Hepatic stellate cell (primary cell): ENCODE results near the gene DNAJC21.

Experiments
- DNase-seq: peaks from one replicate; pipeline ENCODE4 v3.0.0; 2011; ENCODE audit warnings: low spot score

Gene DNAJC21

DNA sequence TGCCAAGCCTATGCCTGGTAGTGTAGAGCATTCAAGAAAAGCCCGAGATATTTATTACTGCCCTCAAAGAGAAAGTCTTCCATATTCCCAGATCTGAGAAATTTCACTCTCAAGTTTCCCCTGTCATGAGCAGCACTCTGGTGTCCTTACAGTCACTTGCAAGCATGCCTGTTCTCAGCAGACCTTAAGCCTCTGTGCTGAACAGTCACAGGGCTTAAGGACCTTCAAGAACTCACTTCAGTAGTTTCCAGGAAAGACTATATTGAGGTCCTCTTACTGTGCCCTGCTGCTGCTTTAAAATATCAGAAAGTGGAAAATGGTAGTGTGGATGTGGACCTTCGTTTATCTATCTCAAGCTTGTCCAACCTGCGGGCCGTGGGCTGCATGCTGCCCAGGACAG, 53.5 kb downstream of the DNAJC21 start:
- no peak for DNase-seq

DNA sequence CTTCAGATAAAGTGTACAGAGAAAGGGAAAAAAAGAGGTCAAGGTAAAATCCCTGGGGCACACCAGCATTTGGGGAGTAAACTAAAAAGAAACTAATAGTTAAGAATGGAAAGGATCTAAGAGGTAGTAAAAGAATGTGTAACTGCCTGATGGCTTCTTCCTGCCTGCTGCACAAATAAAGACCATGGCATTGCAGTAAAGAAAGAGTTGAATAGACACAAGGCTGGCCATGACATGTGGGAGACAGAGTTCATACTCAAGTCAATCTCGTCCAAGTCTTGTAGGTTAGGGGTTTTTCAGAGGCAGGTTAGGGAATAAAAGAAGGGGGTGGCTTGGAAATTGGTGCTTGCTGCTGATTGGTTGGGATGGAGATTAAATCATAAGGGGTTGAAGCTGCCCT, 57.6 kb downstream of the DNAJC21 start:
- DNase-seq: no peak

DNA sequence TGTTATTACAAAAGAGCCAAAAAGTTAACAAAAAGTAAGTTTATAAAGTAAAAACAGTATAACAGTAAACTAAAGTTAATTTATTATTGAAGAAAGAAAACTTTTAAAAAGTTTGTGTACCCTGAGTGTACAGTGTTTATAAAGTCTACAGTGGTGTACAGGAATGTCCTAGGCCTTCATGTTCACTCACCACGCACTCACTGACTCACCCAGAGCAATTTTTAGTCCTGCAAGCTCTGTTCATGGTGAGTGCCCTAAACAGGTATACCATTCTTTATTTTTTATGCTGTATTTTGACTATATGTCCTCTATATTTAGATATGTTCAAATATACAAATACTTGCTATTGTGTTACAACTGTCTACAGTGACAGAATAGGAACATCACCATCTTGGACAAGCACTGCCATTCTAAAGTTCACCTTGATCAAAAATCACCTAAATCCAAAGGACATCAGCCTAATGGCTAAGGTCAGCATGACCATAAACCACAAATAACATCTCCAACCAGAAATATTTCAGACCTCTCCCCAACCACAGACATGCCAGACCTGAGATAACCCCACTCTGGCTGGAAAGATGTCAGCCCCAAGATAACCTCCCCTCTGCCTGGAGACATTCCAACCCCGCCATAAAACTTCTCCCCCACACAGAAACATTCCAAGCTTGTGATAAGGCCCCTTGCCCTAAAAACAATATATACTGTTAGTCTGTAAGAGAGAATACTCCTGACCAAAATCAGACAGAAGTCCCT, 62.3 kb downstream of the DNAJC21 start:
- no peak for DNase-seq

DNA sequence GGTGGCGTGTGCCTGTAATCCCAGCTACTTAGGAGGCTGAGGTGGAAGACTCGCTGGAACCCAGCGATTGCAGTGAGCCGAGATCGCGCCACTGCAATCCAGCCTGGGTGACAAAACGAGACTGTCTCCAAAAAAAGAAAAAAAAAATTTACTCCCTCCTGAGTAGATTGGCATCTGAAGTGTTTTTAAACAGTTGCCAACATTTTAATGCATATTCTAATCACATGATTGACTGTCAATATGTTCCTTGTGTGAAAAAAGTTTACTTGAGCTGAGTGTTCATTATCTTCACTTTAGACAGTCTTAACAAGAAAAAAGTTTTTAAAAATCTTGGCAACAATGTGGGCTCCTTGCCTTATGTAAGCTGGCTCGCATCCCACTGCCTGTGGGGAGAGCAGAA, 64.6 kb downstream of the DNAJC21 start:
- DNase-seq: no peak

DNA sequence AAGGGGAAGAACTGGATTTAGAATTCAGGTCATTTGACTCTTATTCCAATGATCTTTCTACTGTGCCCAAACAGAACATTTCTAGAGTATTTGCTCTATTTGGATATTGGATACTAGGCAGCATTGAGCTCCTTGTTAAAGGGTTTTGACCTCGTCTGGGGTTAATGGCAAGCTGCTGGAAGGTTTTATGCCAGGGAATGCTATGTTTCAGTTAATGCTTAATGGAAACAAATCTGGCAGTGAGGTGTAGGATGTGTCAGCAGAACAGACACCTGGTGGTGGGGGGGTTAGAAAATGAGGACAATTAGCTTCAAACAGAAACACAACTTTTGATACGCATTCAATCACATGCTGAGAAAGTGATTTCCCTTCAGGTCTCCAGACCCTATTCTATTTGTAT, 66.9 kb downstream of the DNAJC21 start:
- DNase-seq: no peak

DNA sequence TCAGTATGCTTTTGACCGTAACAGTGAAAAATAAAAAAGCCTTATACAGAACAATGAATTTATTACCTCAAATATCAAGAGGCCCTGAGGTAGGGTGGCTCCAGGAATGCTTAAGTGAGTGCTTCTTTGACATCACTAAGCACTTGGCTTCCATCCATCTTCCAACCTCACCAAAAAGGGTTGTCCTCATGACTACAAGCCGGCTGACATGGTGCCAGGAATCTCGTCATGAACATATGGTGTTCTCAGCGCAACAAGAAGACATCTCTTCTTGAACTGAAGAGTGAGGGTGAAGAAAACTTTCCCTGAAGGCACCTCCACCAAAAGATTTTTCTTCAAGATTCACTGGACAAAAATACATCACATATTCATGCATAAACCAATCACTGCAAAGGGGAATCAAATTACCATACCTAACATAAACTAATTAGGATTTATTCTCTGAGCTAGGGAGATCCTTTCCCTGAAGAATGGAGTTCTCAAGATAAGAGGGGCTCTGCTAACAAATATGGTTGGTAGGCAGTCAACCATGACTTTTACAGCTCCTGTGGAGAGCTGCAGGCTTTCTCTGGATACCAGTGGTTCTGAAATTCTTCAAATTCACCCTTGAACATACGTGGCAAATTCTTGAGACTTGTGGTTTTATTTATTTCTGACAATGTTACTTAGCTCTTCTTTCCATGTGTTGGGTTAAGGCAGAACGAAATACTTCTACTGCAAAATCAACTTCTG, 68.9 kb downstream of the DNAJC21 start:
- DNase-seq: no peak

DNA sequence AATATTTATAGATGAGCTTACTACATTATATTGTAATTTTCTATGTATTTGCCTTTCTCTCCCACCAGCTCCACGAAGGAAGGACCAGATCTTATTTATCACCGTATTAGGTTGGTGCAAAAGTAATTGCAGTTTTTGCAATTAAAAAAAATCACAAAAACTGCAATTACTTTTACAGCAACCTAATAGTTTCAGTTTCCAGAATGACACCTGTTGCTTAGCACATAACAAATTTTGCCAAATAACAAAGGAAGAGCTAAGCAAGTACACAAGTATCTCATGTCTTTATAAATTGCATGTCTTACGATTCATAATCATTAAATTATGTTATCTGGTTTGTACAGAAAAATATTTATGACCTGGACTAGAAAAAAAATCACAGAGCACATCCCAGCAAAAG, 72.5 kb downstream of the DNAJC21 start:
- DNase-seq: no peak

DNA sequence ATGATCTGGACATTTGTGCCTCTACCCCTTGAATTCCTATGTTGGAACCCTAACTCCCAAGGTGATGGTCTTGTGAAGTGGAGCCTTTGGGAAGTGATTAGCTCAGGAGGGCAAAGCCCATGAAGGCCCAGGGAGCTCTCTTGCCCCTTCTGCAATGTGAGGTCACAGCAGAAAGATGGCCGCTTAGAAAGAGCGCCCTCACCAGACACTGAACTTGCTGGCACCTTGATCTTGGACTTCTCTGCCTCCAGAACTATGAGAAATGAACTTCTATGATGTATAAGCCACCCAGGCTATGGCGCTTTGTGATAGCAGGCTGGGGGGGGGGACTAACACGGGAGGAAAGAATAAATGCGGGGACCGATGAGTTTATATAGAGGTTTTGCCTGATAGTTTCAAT, 73.1 kb downstream of the DNAJC21 start:
- DNase-seq: no peak

DNA sequence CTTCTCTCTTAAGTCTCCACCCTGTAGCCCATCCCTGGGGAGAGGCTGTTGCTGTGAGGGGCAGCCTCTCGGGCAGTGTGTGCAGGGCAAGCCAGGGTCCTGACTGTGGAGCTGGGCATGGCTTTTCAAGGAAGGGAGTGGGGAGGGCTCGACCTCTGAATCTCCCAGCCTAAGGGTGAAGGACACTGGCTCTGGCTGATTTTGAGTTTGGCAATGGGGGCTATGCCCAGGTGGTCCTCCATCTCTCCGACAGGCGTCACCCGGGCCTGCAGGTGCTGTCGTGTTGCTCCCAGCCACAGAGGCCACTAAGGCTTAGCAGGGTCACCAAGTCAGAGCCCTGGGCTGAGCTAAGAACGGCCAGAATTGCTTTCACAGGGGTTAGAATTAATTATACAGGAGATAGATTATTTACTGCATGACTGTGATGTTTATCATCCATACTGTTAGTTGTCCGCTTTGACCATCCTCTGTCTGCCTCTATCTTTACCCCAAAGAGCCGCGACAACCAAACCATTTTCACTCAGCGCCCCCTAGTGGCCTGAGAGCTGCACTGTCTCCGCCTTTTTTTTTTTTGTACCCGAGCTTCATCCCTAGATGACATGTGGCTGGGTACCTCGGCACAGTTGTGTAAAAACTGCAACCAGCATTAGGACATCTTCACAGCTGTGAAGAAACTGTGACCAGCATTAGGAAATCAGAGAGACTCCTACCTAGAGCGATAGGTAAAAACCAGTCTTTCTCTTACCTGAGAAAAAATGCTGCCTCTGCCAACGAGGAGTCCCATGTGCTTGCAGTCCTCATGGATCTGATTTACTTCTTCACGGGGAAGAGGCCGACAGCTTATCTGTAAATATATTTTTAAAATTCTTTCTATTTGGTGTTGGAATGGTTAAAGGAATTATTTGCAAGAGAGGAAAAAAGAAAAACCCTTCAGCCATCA, 73.9 kb downstream of the DNAJC21 start:
- peak; percentile 52 for DNase-seq

DNA sequence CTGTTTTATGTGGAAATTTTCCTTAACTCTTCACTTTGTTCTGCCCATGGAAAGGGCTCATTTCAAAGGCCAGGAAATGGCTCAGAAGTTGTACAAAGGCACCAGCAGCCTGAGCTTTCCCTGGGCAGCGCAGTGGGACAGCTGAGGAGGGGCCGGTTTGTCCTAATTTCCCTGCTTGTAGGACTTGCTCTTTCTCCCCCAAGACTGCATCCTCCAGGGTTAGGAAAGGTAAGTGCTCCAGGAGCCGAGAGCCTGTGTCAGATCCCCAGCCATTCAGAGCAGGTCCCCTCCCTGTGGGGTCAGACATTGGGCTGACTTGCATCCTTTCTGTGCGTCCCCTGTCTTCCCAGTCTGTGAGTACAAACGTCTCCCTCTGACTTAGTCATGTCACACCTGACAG, 74.8 kb downstream of the DNAJC21 start:
- no peak for DNase-seq

DNA sequence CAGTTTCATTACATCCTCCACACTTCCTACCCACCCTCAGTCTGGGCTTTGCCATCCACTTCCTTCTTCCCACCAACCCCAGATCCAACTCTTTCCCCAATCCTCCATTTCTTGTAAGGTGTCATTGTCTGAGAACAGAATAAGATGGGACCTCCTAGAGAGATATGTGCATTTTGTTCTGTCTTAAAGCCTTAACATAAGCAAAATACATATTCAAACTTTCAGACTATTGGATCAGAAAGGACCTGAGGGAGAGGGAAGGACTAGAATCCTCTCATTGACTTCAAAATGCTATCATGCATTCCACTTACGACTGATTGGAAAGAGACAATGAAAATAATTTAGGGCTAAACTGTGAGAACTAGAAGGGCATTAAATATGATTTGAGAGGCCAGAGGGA, 75.4 kb downstream of the DNAJC21 start:
- no peak for DNase-seq
